Esophagus squamous epithelium (tissue), 5 donors: Measurements from ENCODE around the gene DNPEP. TPM values are rescaled to one million over a fixed set of nuclear protein-coding genes. Genes with fewer than 3 reads are reported as not detected.
A peak's percentile ranks its signal among the peaks of the same experiment; 100 is the strongest.

ENCODE experiments used
- DNase-seq: peaks from one replicate; lab custom pipeline; 2025; lab: John Stamatoyannopoulos, UW
- H3K27ac ChIP-seq, 4 donors: fragments of 200-600 bp; sonication (generic); one replicate each; pipeline ENCODE4 v1.5.1; 2016 to 2019; ENCODE audit warnings: mild to moderate bottlenecking in 1 of 4
- H3K27me3 ChIP-seq, 4 donors: fragments of 200-600 bp; sonication (generic); 1 replicate in 3 of 4; 2 replicates in 1 of 4; pipeline versions ENCODE4 v1.5.1 to v1.6.0; 2017 to 2021; ENCODE audit warnings: antibody characterized with exemption in 1 of 4
- H3K36me3 ChIP-seq, 3 donors: fragments of 200-600 bp; sonication (generic); one replicate each; pipeline ENCODE4 v1.5.1; 2016 to 2019
- H3K4me1 ChIP-seq, 3 donors: fragments of 200-600 bp; sonication (generic); one replicate each; pipeline ENCODE4 v1.5.1; 2017 to 2019
- H3K4me3 ChIP-seq, 4 donors: fragments of 200-600 bp; sonication (generic); 1 replicate in 3 of 4; 2 replicates in 1 of 4; pipeline ENCODE4 v1.5.1; 2016 to 2019; ENCODE audit warnings: mild to moderate bottlenecking in 2 of 4, moderate library complexity in 1 of 4
- H3K9me3 ChIP-seq, 3 donors: fragments of 200-600 bp; sonication (generic); one replicate each; pipeline ENCODE4 v1.5.1; 2016 to 2019
- POLR2A ChIP-seq, 4 donors: fragments of 450-650 bp; IDR thresholded peaks; one replicate each; pipeline ENCODE4 v1.6.1; 2017; ENCODE audit warnings: antibody characterized with exemption in 4 of 4, mild to moderate bottlenecking in 4 of 4, moderate library complexity in 3 of 4
- WGBS, 2 donors: methylation state at CpG; one replicate each; pipeline ENCODE4 v1.1.5; 2018; 5-methylcytosine and 5-hydroxymethylcytosine counted together
- intact Hi-C: fragments of 100-400 bp; cut with DNase I; formaldehyde crosslinking; loops from one replicate; pipeline ENCODE4 v1.15.0; 2022
- total RNA-seq, 4 donors: library from RNA; depleted of rRNA; stranded (reverse); fragments of >200 nt; gene quantifications; one replicate each; pipeline ENCODE4 v1.1.0, GENCODE V29; 2016
- TF ChIP-seq, protein P1 (sequence below), 6 experiments: fragments of 450-650 bp in 4 of 6; fragments of 200-600 bp in 2 of 6; sonication (generic) in 2 of 6; IDR thresholded peaks; one replicate each; pipeline ENCODE4 v1.5.1; 2016 to 2019; ENCODE audit warnings: antibody characterized with exemption in 6 of 6, mild to moderate bottlenecking in 4 of 6, moderate library complexity in 4 of 6
- donor health status: DM: yes; HTN: yes; CAD: no.

The DNPEP gene
- total RNA-seq, 4 donors from 2014 or later, result 36.7 to 82.4 (median 39.5) TPM

GRCh38 chr2:219419331-219420197, 31.9 kb upstream of the DNPEP start:
- intact Hi-C loops, result no loop called here
- no peak for DNase-seq
- 79 to 83% methylated on average over 8 of the region's 9 CpGs for WGBS, 2 donors
- H3K4me3 ChIP-seq, result peak overlapping the region; percentile 26 to 56 (median 46)
- TF ChIP-seq POLR2A (IDR thresholded peaks at IDR 0.05), result peak in 1 of 4 donors; percentile 20
- TF ChIP-seq, protein P1, sequence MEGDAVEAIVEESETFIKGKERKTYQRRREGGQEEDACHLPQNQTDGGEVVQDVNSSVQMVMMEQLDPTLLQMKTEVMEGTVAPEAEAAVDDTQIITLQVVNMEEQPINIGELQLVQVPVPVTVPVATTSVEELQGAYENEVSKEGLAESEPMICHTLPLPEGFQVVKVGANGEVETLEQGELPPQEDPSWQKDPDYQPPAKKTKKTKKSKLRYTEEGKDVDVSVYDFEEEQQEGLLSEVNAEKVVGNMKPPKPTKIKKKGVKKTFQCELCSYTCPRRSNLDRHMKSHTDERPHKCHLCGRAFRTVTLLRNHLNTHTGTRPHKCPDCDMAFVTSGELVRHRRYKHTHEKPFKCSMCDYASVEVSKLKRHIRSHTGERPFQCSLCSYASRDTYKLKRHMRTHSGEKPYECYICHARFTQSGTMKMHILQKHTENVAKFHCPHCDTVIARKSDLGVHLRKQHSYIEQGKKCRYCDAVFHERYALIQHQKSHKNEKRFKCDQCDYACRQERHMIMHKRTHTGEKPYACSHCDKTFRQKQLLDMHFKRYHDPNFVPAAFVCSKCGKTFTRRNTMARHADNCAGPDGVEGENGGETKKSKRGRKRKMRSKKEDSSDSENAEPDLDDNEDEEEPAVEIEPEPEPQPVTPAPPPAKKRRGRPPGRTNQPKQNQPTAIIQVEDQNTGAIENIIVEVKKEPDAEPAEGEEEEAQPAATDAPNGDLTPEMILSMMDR (IDR thresholded peaks at IDR 0.05), result no peak
- peak overlapping the region; percentile 71 to 87 (median 85) for H3K27ac ChIP-seq
- H3K4me1 ChIP-seq, result peaks cover 0 to 29% (median 0%) of the 10 kb centered on the region in 3 donors
- H3K27me3 ChIP-seq, result peaks cover 0 to 52% (median 5%) of the 10 kb centered on the region in 4 donors
- no peaks in the 10 kb centered on the region for H3K36me3 ChIP-seq
- no peaks in the 10 kb centered on the region for H3K9me3 ChIP-seq

GRCh38 chr2:219419012-219419324, 31.3 kb upstream of the DNPEP start:
- H3K27ac ChIP-seq, result peak overlapping the region; percentile 71 to 87 (median 85)

GRCh38 chr2:219418155-219419011, 30.7 kb upstream of the DNPEP start, which contains the start of gene DES:
Gene DES (plus strand): TSS chr2:219418377. CDS start chr2:219418463, 86 bp downstream.
- H3K36me3 ChIP-seq, result no peaks in the 10 kb centered on the region
- WGBS, 2 donors, result 32% methylated on average over 13 of the region's 98 CpGs; no CpG with 5 or more reads in 1 of the 2 donors
- peaks cover 0 to 24% (median 0%) of the 10 kb centered on the region in 3 donors for H3K4me1 ChIP-seq
- peak within 1 kb of the TSS; percentile 71 to 87 (median 85) for H3K27ac ChIP-seq
- peaks cover 0 to under 1% (median 0%) of the 10 kb centered on the region in 3 donors for H3K9me3 ChIP-seq
- peak within 1 kb of the TSS; percentile 26 to 56 (median 46) for H3K4me3 ChIP-seq
- peaks cover 0 to 55% (median 5%) of the 10 kb centered on the region in 4 donors for H3K27me3 ChIP-seq
- no peak for DNase-seq
- intact Hi-C loops, result no loop called here
- TF ChIP-seq POLR2A (IDR thresholded peaks at IDR 0.05), result peak in 2 of 4 donors; percentile 53 to 87
- TF ChIP-seq, protein P1 (IDR thresholded peaks at IDR 0.05), result no peak

More at GRCh38 chr2:219419012-219419324, 31.3 kb upstream of the DNPEP start:
- H3K27me3 ChIP-seq, result peaks cover 0 to 55% (median 5%) of the 10 kb centered on the region in 4 donors
- intact Hi-C loops, result no loop called here
- TF ChIP-seq, protein P1 (IDR thresholded peaks at IDR 0.05), result no peak
- no peak for TF ChIP-seq POLR2A (IDR thresholded peaks at IDR 0.05)
- no peak for DNase-seq
- peaks cover 0 to 24% (median 0%) of the 10 kb centered on the region in 3 donors for H3K4me1 ChIP-seq
- no peaks in the 10 kb centered on the region for H3K9me3 ChIP-seq
- WGBS, 2 donors, result 41 to 66% methylated on average over 4 to 7 of the region's 12 CpGs
- H3K36me3 ChIP-seq, result no peaks in the 10 kb centered on the region
- H3K4me3 ChIP-seq, result peak overlapping the region; percentile 26 to 56 (median 46)

- peaks cover 0 to 9% (median 4%) of the 10 kb centered on the region in 3 donors for H3K9me3 ChIP-seq
- peaks cover 0 to 24% (median 0%) of the 10 kb centered on the region in 3 donors for H3K4me1 ChIP-seq
- no peak for TF ChIP-seq POLR2A (IDR thresholded peaks at IDR 0.05)
- TF ChIP-seq, protein P1 (IDR thresholded peaks at IDR 0.05), result no peak
- H3K27ac ChIP-seq, result peak overlapping the region; percentile 46 to 87 (median 85)
- H3K4me3 ChIP-seq, result peak overlapping the region in 1 of 4 donors; percentile 56
- 30 to 65% methylated on average over 2 to 9 of the region's 9 CpGs for WGBS, 2 donors
- no peak for DNase-seq
- no peaks in the 10 kb centered on the region for H3K36me3 ChIP-seq
- intact Hi-C loops, result no loop called here
- peaks cover 0 to 55% (median 5%) of the 10 kb centered on the region in 4 donors for H3K27me3 ChIP-seq
Measured at GRCh38 chr2:219417374-219417773, 29.7 kb upstream of the DNPEP start.
